ENCODE data around the gene OR6Q1. TPM values are rescaled to one million over a fixed set of nuclear protein-coding genes. Genes with fewer than 3 reads are reported as not detected.

Gene OR6Q1
- polyA plus RNA-seq, 1 donor from 2014 or later = not detected

DNA sequence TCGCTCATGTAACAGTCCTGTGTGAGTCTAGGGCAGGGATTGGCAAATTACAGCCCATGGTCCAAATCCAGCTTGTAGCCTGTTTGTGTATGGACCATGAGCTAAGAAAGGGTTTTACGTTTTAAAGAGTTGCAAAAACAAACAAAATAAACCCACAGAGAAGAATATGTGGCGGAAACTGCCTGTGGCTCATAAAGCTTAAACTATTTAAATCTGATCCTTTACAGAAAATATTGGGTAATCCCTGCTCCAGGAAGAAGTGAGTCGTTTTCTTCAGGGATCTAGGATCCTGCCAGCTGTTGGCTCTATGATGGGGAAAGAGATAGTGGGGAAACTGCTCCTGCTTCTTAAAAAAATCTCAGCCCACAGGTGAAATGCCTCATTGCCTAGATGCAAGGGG, 3.4 kb upstream of the OR6Q1 start:
- Histone ChIP-seq H3K79me2 (replicated peaks; ENCODE audit: insufficient read depth, low read length) (no peaks in the 10 kb centered on the region), H3K27me3 (ENCODE audit: insufficient read depth, low read depth, low read length) (no peaks in the 10 kb centered on the region), H3K4me2 (ENCODE audit: low read length) (no peak overlapping the region), H4K20me1 (ENCODE audit: insufficient read depth) (no peaks in the 10 kb centered on the region), H3F3A (ENCODE audit: insufficient read depth, low read length, poor library complexity, severe bottlenecking) (no peaks in the 10 kb centered on the region), H3K9me2 (ENCODE audit: insufficient read depth, low read length) (no peaks in the 10 kb centered on the region), H2AFZ (ENCODE audit: low read depth, low read length) (no peak overlapping the region), H3K9me3 (ENCODE audit: low read length) (no peaks in the 10 kb centered on the region), H3K9ac (ENCODE audit: low read length) (no peak overlapping the region), H3K36me3 (ENCODE audit: insufficient read depth, low read length) (no peaks in the 10 kb centered on the region), H3K27ac (ENCODE audit: low read length) (no peak overlapping the region), H3K4me3 (ENCODE audit: low read length) (no peak overlapping the region)
- no peak for TF ChIP-seq RAD21 (conservative IDR thresholded peaks at IDR 0.05)

DNA sequence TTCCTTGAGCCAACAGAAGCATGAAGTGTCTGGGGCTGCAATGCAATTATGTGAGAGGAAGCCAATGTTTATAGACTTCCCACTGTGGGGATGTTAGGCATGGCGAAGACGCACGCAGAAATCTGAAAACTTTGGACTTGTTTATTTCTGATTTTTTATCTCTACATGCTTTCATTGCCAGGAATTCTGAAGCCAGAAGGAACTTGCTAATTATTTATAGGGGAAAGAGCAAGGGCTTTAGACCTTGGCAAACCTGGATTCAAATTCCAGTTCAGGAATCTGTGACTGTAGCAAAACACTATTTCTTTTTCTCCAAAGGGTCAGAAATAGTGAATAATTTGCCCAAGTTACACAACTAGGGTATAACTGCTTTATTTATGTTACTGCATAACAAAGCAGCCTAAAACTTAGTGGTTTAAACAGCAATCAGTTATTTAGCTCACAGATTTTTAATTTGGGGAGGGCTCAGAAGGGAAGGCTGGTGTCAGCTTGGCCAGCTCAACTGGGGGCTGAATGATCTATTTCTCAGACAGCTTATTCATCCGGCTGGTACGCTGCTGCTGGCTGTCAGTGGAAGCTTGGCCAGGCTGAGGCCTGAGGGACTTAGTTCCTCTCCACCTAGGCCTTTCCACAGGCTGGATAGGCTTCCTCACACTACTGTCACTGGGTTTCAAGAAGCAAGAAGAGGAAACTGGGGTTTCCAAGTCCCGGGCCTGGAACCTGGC, 1.9 kb upstream of the OR6Q1 start:
- Histone ChIP-seq H4K20me1 (ENCODE audit: insufficient read depth) (no peaks in the 10 kb centered on the region), H3F3A (ENCODE audit: insufficient read depth, low read length, poor library complexity, severe bottlenecking) (no peaks in the 10 kb centered on the region), H3K27me3 (ENCODE audit: insufficient read depth, low read depth, low read length) (no peaks in the 10 kb centered on the region), H2AFZ (ENCODE audit: low read depth, low read length) (no peak overlapping the region), H3K79me2 (replicated peaks; ENCODE audit: insufficient read depth, low read length) (no peaks in the 10 kb centered on the region), H3K4me2 (ENCODE audit: low read length) (no peak overlapping the region), H3K9ac (ENCODE audit: low read length) (no peak overlapping the region), H3K4me3 (ENCODE audit: low read length) (no peak overlapping the region), H3K9me3 (ENCODE audit: low read length) (no peaks in the 10 kb centered on the region), H3K36me3 (ENCODE audit: insufficient read depth, low read length) (no peaks in the 10 kb centered on the region), H3K9me2 (ENCODE audit: insufficient read depth, low read length) (no peaks in the 10 kb centered on the region), H3K27ac (ENCODE audit: low read length) (no peak overlapping the region)
- TF ChIP-seq SMC3 (conservative IDR thresholded peaks at IDR 0.05; ENCODE audit: poor library complexity) (no peak), POLR2AphosphoS5 (IDR thresholded peaks at IDR 0.05) (no peak), EZH2 (IDR thresholded peaks at IDR 0.05; ENCODE audit: borderline replicate concordance, insufficient read depth, low read length, poor library complexity, severe bottlenecking) (no peak)
- TF ChIP-seq, protein P1, sequence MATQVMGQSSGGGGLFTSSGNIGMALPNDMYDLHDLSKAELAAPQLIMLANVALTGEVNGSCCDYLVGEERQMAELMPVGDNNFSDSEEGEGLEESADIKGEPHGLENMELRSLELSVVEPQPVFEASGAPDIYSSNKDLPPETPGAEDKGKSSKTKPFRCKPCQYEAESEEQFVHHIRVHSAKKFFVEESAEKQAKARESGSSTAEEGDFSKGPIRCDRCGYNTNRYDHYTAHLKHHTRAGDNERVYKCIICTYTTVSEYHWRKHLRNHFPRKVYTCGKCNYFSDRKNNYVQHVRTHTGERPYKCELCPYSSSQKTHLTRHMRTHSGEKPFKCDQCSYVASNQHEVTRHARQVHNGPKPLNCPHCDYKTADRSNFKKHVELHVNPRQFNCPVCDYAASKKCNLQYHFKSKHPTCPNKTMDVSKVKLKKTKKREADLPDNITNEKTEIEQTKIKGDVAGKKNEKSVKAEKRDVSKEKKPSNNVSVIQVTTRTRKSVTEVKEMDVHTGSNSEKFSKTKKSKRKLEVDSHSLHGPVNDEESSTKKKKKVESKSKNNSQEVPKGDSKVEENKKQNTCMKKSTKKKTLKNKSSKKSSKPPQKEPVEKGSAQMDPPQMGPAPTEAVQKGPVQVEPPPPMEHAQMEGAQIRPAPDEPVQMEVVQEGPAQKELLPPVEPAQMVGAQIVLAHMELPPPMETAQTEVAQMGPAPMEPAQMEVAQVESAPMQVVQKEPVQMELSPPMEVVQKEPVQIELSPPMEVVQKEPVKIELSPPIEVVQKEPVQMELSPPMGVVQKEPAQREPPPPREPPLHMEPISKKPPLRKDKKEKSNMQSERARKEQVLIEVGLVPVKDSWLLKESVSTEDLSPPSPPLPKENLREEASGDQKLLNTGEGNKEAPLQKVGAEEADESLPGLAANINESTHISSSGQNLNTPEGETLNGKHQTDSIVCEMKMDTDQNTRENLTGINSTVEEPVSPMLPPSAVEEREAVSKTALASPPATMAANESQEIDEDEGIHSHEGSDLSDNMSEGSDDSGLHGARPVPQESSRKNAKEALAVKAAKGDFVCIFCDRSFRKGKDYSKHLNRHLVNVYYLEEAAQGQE (IDR thresholded peaks at IDR 0.05; ENCODE audit: borderline replicate concordance) = no peak

DNA sequence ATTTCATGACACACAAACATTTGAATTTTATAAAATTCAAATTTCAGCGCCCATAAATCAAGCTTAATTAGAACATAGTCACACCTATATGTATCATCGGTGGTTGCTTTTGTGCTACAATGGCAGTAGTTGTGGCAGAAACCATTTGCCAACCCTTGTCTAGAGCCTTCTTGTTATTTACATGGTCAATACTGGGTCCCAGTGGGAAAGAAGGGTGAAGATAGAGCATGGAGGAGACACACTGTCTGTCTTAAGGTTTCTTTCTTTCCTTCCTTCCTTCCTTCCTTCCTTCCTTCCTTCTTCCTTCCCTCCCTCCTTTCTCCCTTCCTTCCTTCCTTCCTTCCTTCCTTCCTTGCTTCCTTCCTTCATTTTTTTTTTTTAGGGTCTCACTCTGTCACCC, 3.7 kb downstream of the OR6Q1 start:
- Histone ChIP-seq H3F3A (ENCODE audit: insufficient read depth, low read length, poor library complexity, severe bottlenecking) (no peaks in the 10 kb centered on the region), H3K9me2 (ENCODE audit: insufficient read depth, low read length) (no peaks in the 10 kb centered on the region), H3K79me2 (replicated peaks; ENCODE audit: insufficient read depth, low read length) (no peaks in the 10 kb centered on the region), H3K27ac (ENCODE audit: low read length) (no peak overlapping the region), H2AFZ (ENCODE audit: low read depth, low read length) (no peak overlapping the region), H3K36me3 (ENCODE audit: insufficient read depth, low read length) (no peaks in the 10 kb centered on the region), H3K9me3 (ENCODE audit: low read length) (no peaks in the 10 kb centered on the region), H3K4me3 (ENCODE audit: low read length) (no peak overlapping the region), H3K4me2 (ENCODE audit: low read length) (no peak overlapping the region), H4K20me1 (ENCODE audit: insufficient read depth) (no peaks in the 10 kb centered on the region), H3K9ac (ENCODE audit: low read length) (no peak overlapping the region), H3K27me3 (ENCODE audit: insufficient read depth, low read depth, low read length) (no peaks in the 10 kb centered on the region)
- TF ChIP-seq SMC3 (conservative IDR thresholded peaks at IDR 0.05; ENCODE audit: poor library complexity) (no peak), POLR2AphosphoS5 (IDR thresholded peaks at IDR 0.05) (no peak), TAF1 (IDR thresholded peaks at IDR 0.05; ENCODE audit: low read depth) (no peak), MXI1 (conservative IDR thresholded peaks at IDR 0.05; ENCODE audit: poor library complexity, severe bottlenecking) (no peak), EZH2 (IDR thresholded peaks at IDR 0.05; ENCODE audit: borderline replicate concordance, insufficient read depth, low read length, poor library complexity, severe bottlenecking) (no peak), EP300 (conservative IDR thresholded peaks at IDR 0.05; ENCODE audit: poor library complexity, severe bottlenecking) (no peak), RAD21 (conservative IDR thresholded peaks at IDR 0.05) (no peak)
- TF ChIP-seq, protein P2, sequence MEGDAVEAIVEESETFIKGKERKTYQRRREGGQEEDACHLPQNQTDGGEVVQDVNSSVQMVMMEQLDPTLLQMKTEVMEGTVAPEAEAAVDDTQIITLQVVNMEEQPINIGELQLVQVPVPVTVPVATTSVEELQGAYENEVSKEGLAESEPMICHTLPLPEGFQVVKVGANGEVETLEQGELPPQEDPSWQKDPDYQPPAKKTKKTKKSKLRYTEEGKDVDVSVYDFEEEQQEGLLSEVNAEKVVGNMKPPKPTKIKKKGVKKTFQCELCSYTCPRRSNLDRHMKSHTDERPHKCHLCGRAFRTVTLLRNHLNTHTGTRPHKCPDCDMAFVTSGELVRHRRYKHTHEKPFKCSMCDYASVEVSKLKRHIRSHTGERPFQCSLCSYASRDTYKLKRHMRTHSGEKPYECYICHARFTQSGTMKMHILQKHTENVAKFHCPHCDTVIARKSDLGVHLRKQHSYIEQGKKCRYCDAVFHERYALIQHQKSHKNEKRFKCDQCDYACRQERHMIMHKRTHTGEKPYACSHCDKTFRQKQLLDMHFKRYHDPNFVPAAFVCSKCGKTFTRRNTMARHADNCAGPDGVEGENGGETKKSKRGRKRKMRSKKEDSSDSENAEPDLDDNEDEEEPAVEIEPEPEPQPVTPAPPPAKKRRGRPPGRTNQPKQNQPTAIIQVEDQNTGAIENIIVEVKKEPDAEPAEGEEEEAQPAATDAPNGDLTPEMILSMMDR (IDR thresholded peaks at IDR 0.05; ENCODE audit: poor library complexity, severe bottlenecking) = no peak
- TF ChIP-seq, protein P1 (IDR thresholded peaks at IDR 0.05; ENCODE audit: borderline replicate concordance) = no peak
